Liver (tissue), 3 donors: ENCODE results near the gene ADRA1B.

Experiments used
- EGR1 ChIP-seq, 2 donors: IDR thresholded peaks; 2 replicates each; pipeline ENCODE4 v1.6.1; 2016 to 2018; ENCODE audit warnings: antibody characterized with exemption in 2 of 2, low read depth in 2 of 2
- HNF4A ChIP-seq, 2 donors: conservative IDR thresholded peaks; 2 replicates each; pipeline ENCODE4 v1.6.1; 2016; ENCODE audit warnings: antibody characterized with exemption in 2 of 2, mild to moderate bottlenecking in 2 of 2
- JUND ChIP-seq, 2 donors: IDR thresholded peaks; 2 replicates each; pipeline ENCODE4 v1.6.1; 2016; ENCODE audit warnings: antibody characterized with exemption in 2 of 2
- NR2F2 ChIP-seq: IDR thresholded peaks from 2 replicates; pipeline ENCODE4 v1.6.1; 2016; ENCODE audit warnings: antibody characterized with exemption
- RAD21 ChIP-seq, 2 donors: IDR thresholded peaks; 2 replicates each; pipeline ENCODE4 v1.6.1; 2016; ENCODE audit warnings: antibody characterized with exemption in 2 of 2, mild to moderate bottlenecking in 2 of 2
- SP1 ChIP-seq: IDR thresholded peaks from 2 replicates; pipeline ENCODE4 v1.6.1; 2018; ENCODE audit warnings: antibody characterized with exemption, mild to moderate bottlenecking
- TAF1 ChIP-seq: conservative IDR thresholded peaks from 2 replicates; pipeline ENCODE4 v1.6.1; 2016; ENCODE audit warnings: antibody characterized with exemption, mild to moderate bottlenecking
- YY1 ChIP-seq: IDR thresholded peaks from 2 replicates; pipeline ENCODE4 v1.6.1; 2016; ENCODE audit warnings: antibody characterized with exemption, mild to moderate bottlenecking
- TF ChIP-seq, protein P1 (sequence below): fragments of 150-350 bp; IDR thresholded peaks from 2 replicates; pipeline ENCODE4 v1.5.1; 2017; ENCODE audit warnings: improper control_type of control experiment, low read depth, low read length; ENCODE audit not compliant: missing input control
- TF ChIP-seq, protein P2 (sequence below): IDR thresholded peaks from 2 replicates; pipeline ENCODE4 v1.6.1; 2016; ENCODE audit warnings: antibody characterized with exemption, mild to moderate bottlenecking
- TF ChIP-seq, protein P3 (sequence below): IDR thresholded peaks from 2 replicates; pipeline ENCODE4 v1.6.1; 2016; ENCODE audit warnings: antibody characterized with exemption
- TF ChIP-seq, protein P4 (sequence below): IDR thresholded peaks from 2 replicates; pipeline ENCODE4 v1.6.1; 2016; ENCODE audit warnings: antibody characterized with exemption
- donor health status: healthy.
- donor health status: healthy.

DNA sequence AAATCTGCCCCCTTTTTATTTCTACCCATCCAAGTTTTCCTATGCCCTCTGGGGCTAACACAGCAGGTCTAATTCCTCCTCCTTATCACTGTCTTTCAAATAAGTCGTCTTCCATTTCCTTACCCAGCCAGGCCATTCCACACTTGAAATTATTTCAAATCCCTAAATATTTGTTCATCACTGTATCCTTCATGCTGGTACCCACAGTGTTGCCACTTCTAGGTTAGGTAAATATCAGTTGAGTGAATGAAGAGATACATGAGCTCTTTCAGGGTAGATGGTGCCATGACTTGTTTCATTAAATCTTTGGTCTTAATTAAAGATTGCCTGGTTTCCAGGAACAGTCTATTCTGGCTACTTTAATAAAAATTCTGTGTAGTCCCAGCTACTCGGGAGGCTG, 35.6 kb upstream of the ADRA1B start:
- TF ChIP-seq, protein P1, sequence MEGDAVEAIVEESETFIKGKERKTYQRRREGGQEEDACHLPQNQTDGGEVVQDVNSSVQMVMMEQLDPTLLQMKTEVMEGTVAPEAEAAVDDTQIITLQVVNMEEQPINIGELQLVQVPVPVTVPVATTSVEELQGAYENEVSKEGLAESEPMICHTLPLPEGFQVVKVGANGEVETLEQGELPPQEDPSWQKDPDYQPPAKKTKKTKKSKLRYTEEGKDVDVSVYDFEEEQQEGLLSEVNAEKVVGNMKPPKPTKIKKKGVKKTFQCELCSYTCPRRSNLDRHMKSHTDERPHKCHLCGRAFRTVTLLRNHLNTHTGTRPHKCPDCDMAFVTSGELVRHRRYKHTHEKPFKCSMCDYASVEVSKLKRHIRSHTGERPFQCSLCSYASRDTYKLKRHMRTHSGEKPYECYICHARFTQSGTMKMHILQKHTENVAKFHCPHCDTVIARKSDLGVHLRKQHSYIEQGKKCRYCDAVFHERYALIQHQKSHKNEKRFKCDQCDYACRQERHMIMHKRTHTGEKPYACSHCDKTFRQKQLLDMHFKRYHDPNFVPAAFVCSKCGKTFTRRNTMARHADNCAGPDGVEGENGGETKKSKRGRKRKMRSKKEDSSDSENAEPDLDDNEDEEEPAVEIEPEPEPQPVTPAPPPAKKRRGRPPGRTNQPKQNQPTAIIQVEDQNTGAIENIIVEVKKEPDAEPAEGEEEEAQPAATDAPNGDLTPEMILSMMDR: no peak
- TF ChIP-seq RAD21 (IDR thresholded peaks at IDR 0.05): no peak
- TF ChIP-seq, protein P2, sequence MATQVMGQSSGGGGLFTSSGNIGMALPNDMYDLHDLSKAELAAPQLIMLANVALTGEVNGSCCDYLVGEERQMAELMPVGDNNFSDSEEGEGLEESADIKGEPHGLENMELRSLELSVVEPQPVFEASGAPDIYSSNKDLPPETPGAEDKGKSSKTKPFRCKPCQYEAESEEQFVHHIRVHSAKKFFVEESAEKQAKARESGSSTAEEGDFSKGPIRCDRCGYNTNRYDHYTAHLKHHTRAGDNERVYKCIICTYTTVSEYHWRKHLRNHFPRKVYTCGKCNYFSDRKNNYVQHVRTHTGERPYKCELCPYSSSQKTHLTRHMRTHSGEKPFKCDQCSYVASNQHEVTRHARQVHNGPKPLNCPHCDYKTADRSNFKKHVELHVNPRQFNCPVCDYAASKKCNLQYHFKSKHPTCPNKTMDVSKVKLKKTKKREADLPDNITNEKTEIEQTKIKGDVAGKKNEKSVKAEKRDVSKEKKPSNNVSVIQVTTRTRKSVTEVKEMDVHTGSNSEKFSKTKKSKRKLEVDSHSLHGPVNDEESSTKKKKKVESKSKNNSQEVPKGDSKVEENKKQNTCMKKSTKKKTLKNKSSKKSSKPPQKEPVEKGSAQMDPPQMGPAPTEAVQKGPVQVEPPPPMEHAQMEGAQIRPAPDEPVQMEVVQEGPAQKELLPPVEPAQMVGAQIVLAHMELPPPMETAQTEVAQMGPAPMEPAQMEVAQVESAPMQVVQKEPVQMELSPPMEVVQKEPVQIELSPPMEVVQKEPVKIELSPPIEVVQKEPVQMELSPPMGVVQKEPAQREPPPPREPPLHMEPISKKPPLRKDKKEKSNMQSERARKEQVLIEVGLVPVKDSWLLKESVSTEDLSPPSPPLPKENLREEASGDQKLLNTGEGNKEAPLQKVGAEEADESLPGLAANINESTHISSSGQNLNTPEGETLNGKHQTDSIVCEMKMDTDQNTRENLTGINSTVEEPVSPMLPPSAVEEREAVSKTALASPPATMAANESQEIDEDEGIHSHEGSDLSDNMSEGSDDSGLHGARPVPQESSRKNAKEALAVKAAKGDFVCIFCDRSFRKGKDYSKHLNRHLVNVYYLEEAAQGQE: no peak
- TF ChIP-seq TAF1: no peak
- TF ChIP-seq EGR1 (IDR thresholded peaks at IDR 0.05; ENCODE audit: low read depth in 2 of 2): no peak
- no peak for TF ChIP-seq NR2F2
- TF ChIP-seq, protein P3, sequence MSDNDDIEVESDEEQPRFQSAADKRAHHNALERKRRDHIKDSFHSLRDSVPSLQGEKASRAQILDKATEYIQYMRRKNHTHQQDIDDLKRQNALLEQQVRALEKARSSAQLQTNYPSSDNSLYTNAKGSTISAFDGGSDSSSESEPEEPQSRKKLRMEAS: no peak
- TF ChIP-seq, protein P4, sequence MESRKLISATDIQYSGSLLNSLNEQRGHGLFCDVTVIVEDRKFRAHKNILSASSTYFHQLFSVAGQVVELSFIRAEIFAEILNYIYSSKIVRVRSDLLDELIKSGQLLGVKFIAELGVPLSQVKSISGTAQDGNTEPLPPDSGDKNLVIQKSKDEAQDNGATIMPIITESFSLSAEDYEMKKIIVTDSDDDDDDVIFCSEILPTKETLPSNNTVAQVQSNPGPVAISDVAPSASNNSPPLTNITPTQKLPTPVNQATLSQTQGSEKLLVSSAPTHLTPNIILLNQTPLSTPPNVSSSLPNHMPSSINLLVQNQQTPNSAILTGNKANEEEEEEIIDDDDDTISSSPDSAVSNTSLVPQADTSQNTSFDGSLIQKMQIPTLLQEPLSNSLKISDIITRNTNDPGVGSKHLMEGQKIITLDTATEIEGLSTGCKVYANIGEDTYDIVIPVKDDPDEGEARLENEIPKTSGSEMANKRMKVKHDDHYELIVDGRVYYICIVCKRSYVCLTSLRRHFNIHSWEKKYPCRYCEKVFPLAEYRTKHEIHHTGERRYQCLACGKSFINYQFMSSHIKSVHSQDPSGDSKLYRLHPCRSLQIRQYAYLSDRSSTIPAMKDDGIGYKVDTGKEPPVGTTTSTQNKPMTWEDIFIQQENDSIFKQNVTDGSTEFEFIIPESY: no peak
- no peak for TF ChIP-seq JUND (IDR thresholded peaks at IDR 0.05)
- TF ChIP-seq SP1: no peak
- TF ChIP-seq YY1: no peak
- no peak for TF ChIP-seq HNF4A (conservative IDR thresholded peaks at IDR 0.05)
